Vagina (tissue), 2 donors: ENCODE measurements around the gene LARP1. TPM values are rescaled to one million over a fixed set of nuclear protein-coding genes. Genes with fewer than 3 reads are reported as not detected.

Experiments used
- DNase-seq, 2 donors: peaks; one replicate each; pipeline ENCODE4 v3.0.0-alpha.2; 2017; ENCODE audit errors: extremely low spot score in 2 of 2
- H3K27ac ChIP-seq: fragments of 200-600 bp; sonication (generic); one replicate; pipeline ENCODE4 v1.5.1; 2019
- H3K27me3 ChIP-seq: fragments of 200-600 bp; sonication (generic); one replicate; pipeline ENCODE4 v1.5.1; 2019
- H3K36me3 ChIP-seq, 2 donors: fragments of 200-600 bp; sonication (generic); one replicate each; pipeline ENCODE4 v1.5.1; 2017 to 2019
- H3K4me1 ChIP-seq: fragments of 200-600 bp; sonication (generic); one replicate; pipeline ENCODE4 v1.5.1; 2019
- H3K4me3 ChIP-seq, 2 donors: fragments of 200-600 bp; sonication (generic); 1 replicate in 1 of 2; 2 replicates in 1 of 2; pipeline ENCODE4 v1.5.1; 2016 to 2019
- H3K9me3 ChIP-seq: fragments of 200-600 bp; sonication (generic); one replicate; pipeline ENCODE4 v1.5.1; 2019
- POLR2A ChIP-seq, 2 donors: fragments of 450-650 bp; IDR thresholded peaks; one replicate each; pipeline ENCODE4 v1.6.1; 2017; ENCODE audit warnings: antibody characterized with exemption in 2 of 2, mild to moderate bottlenecking in 2 of 2, moderate library complexity in 2 of 2
- POLR2AphosphoS5 ChIP-seq, 2 donors: sonication (generic); formaldehyde crosslinking; IDR thresholded peaks; one replicate each; pipeline ENCODE4 v1.9.0; 2017; ENCODE audit warnings: antibody characterized with exemption in 2 of 2, mild to moderate bottlenecking in 2 of 2, low read depth in 1 of 2; ENCODE audit not compliant: insufficient read depth in 1 of 2
- intact Hi-C: fragments of 100-400 bp; cut with DNase I; formaldehyde crosslinking; loops from one replicate; pipeline ENCODE4 v1.15.1; 2023
- microRNA counts, 2 donors: library from miRNA; unstranded; fragments of <30 nt; microRNA quantifications; one replicate each; lab custom pipeline; 2016 to 2017
- microRNA-seq: library from miRNA; unstranded; fragments of <30 nt; microRNA quantifications from one replicate; pipeline ENCODE4, GENCODE V29; 2017; ENCODE audit warnings: borderline number of aligned reads, borderline replicate concordance
- small RNA-seq: library from RNA; depleted of rRNA; stranded (forward); fragments of <200 nt; gene quantifications from one replicate; pipeline ENCODE3, GENCODE V24; 2016
- total RNA-seq: library from RNA; depleted of rRNA; stranded (reverse); fragments of >200 nt; gene quantifications from one replicate; pipeline ENCODE4 v1.2.3, GENCODE V29; 2016
- TF ChIP-seq, protein P1 (sequence below), 3 experiments: fragments of 450-650 bp in 2 of 3; fragments of 200-600 bp in 1 of 3; sonication (generic) in 1 of 3; IDR thresholded peaks; one replicate each; pipeline ENCODE4 v1.5.1; 2017 to 2019; ENCODE audit warnings: antibody characterized with exemption in 3 of 3, mild to moderate bottlenecking in 2 of 3, moderate library complexity in 2 of 3

Gene LARP1
- total RNA-seq, 1 donor from 2014 or later, result 98.0 TPM

DNA sequence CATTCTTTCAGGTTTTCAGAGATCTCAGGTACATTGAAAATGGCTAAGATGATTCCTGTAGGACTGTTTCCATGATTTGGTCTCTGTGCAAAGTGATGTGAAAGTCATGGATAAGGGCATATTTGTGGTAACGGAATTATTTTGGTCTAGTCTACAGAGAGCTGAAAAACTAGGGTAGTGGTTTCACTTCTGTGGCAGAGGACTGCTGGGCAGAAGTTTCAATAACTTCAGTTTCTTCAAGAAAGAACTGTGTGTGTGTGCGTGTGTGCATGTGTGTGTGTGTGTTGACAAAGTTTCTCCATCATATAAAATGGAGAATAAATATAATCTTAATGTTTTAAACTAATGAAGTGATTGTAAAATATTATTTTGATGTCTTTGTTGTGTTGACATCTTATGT lies 107.6 kb downstream of the LARP1 start:
- no peak for DNase-seq
- no peaks in the 10 kb centered on the region for H3K27me3 ChIP-seq
- H3K4me3 ChIP-seq, result no peak overlapping the region
- intact Hi-C loops, result no loop called here
- peaks cover 0 to 21% of the 10 kb centered on the region in 2 donors for H3K36me3 ChIP-seq
- H3K9me3 ChIP-seq, result no peaks in the 10 kb centered on the region
- no peak for TF ChIP-seq POLR2A (IDR thresholded peaks at IDR 0.05)
- no peak for TF ChIP-seq POLR2AphosphoS5 (IDR thresholded peaks at IDR 0.05; ENCODE audit: insufficient read depth in 1 of 2, low read depth in 1 of 2)
- TF ChIP-seq, protein P1, sequence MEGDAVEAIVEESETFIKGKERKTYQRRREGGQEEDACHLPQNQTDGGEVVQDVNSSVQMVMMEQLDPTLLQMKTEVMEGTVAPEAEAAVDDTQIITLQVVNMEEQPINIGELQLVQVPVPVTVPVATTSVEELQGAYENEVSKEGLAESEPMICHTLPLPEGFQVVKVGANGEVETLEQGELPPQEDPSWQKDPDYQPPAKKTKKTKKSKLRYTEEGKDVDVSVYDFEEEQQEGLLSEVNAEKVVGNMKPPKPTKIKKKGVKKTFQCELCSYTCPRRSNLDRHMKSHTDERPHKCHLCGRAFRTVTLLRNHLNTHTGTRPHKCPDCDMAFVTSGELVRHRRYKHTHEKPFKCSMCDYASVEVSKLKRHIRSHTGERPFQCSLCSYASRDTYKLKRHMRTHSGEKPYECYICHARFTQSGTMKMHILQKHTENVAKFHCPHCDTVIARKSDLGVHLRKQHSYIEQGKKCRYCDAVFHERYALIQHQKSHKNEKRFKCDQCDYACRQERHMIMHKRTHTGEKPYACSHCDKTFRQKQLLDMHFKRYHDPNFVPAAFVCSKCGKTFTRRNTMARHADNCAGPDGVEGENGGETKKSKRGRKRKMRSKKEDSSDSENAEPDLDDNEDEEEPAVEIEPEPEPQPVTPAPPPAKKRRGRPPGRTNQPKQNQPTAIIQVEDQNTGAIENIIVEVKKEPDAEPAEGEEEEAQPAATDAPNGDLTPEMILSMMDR (IDR thresholded peaks at IDR 0.05), result no peak
- peaks cover 42% of the 10 kb centered on the region for H3K4me1 ChIP-seq
- H3K27ac ChIP-seq, result no peak overlapping the region

DNA sequence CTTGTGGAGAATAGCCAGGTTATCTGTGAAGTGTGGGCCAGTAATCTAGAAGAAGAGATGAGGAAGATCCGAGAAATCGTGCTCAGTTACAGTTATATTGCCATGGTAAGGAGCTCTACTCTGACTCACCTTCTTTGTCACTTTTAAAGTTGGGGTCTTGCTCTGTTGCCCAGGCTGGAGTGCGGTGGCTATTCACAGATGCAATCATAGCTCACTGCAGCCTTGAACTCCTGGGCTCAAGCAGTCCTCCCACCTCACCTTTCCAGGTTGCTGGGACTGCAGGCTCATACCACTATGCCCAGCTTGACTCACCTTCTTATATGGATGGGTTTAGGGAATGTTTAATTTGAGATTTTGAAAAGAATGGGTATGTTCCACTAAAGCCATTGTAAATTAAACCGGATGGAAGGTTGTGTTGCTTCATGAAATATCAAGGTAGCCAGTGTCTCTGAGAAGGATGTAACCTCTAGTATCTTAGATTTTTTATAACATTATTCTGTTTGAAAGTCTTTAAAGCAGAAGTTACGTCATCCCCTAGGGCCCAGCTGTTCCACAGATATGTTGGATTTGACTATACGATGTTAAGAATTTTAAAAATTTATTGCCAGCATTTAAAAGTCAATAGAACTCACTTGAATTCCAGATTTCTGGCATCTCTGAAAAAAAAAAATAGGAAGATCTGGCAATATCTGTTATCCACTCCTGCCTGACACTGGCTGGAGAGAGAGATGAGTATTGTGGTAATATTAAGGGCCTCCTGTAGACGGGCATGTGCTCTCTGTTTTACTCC lies 108.3 kb downstream of the LARP1 start:
- no peaks in the 10 kb centered on the region for H3K27me3 ChIP-seq
- no peak overlapping the region for H3K4me3 ChIP-seq
- peaks cover 42% of the 10 kb centered on the region for H3K4me1 ChIP-seq
- DNase-seq, result no peak
- no peaks in the 10 kb centered on the region for H3K9me3 ChIP-seq
- intact Hi-C loops, result no loop called here
- TF ChIP-seq POLR2AphosphoS5 (IDR thresholded peaks at IDR 0.05; ENCODE audit: insufficient read depth in 1 of 2, low read depth in 1 of 2) (no peak), POLR2A (IDR thresholded peaks at IDR 0.05) (no peak)
- TF ChIP-seq, protein P1 (IDR thresholded peaks at IDR 0.05), result no peak
- no peak overlapping the region for H3K27ac ChIP-seq
- H3K36me3 ChIP-seq, result peaks cover 0 to 21% of the 10 kb centered on the region in 2 donors

DNA sequence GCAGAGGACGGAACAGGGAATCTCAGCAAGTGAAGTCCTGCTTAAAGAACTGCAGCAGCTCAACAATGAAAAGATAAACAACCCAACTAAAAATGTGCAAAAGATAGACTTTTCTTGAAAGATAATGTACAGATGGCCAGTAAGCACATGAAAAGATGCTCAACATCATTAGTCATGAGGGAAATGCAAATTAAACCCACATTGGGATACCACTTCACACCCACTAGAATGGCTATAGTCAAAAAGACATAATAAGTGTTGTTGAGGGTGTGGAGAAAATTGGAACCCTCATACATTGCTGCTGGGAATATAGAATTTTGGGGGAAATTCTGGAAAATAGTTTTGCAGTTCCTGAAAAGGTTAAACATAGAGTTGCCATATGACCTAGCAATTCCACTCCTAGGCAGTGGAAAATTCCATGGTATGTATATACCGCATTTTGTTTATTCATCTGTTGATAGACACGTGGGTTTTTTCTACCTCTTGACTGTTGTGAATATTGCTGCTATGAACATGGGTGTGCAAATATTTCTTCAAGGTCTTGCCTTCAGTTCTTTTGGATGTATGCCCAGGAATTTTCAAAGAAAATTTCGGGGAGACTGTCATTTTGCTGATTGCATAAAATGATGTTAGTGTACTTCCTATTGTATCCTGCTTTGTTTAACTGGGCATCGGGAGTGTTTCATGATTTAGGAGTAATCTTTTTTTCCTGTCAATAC lies 110.4 kb downstream of the LARP1 start:
- no peak for DNase-seq
- Histone ChIP-seq H3K27ac (no peak overlapping the region), H3K4me1 (peaks cover 25% of the 10 kb centered on the region), H3K36me3 (peaks cover 0 to 22% of the 10 kb centered on the region in 2 donors), H3K4me3 (no peak overlapping the region), H3K27me3 (no peaks in the 10 kb centered on the region), H3K9me3 (no peaks in the 10 kb centered on the region)
- TF ChIP-seq POLR2A (IDR thresholded peaks at IDR 0.05), result no peak
- TF ChIP-seq, protein P1 (IDR thresholded peaks at IDR 0.05), result no peak
- no peak for TF ChIP-seq POLR2AphosphoS5 (IDR thresholded peaks at IDR 0.05; ENCODE audit: insufficient read depth in 1 of 2, low read depth in 1 of 2)
- intact Hi-C loops, result no loop called here

DNA sequence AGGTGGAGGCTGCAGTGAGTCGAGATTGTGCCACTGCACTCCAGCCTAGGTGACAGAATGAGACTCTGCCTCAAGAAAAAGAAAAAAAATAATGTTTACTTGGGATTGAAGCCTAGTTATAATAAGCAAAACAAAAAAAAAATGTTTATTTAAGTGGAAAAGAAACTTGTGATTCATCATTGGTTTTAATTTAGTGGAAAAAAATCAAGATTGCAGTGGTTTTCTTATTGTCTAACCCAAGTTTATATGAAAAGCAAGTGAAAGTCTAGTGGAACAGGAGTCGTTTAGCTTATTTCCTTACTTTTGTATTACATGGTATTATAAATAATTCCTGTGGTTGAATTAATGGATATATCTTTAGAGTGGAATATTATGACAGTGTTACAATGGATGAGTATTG lies 111.7 kb downstream of the LARP1 start:
- peaks cover 0 to 34% of the 10 kb centered on the region in 2 donors for H3K36me3 ChIP-seq
- H3K27ac ChIP-seq, result no peak overlapping the region
- intact Hi-C loops, result no loop called here

More for the DNA sequence above, 111.7 kb downstream of the LARP1 start:
- TF ChIP-seq POLR2AphosphoS5 (IDR thresholded peaks at IDR 0.05; ENCODE audit: insufficient read depth in 1 of 2, low read depth in 1 of 2), result no peak
- H3K27me3 ChIP-seq, result no peaks in the 10 kb centered on the region
- no peak overlapping the region for H3K4me3 ChIP-seq
- no peaks in the 10 kb centered on the region for H3K9me3 ChIP-seq
- no peak for DNase-seq
- peaks cover 13% of the 10 kb centered on the region for H3K4me1 ChIP-seq

MicroRNAs within 50 kb of the gene (microRNA counts, 767-probe panel; counts per million panel counts)
- microRNA hsa-miR-378h (lab: Ali Mortazavi, UCI), result 238 to 261 counts per million in 2 donors

Small RNA genes lying within 50 kb of the gene (microRNA-seq; reads per million reads assigned to microRNA genes)
- not detected for gene MIR378H

Small RNA genes lying within 50 kb of the gene (small RNA-seq; reads per million reads assigned to genes)
- gene MIR378H (not detected), gene RF00019 (not detected)

Other genes starting within 250 kb of the LARP1 start
- gene FAXDC2, start 95.2 kb downstream of the LARP1 start, total RNA-seq, result 35.4 TPM
- 62.1 TPM for gene CNOT8, start 103.2 kb downstream of the LARP1 start, total RNA-seq
- 12.8 TPM for gene GEMIN5, start 182.8 kb downstream of the LARP1 start, total RNA-seq
- gene MRPL22, start 185.7 kb downstream of the LARP1 start, total RNA-seq, result 24.8 TPM